GM20000 (cell line): ENCODE measurements around the gene ABLIM3.

Experiments used
- DNase-seq: peaks from one replicate; pipeline ENCODE4 v3.0.0; 2012; ENCODE audit warnings: low spot score
- CTCF ChIP-seq: IDR thresholded peaks from 2 replicates; pipeline ENCODE4 v1.5.1; 2012; ENCODE audit warnings: mild to moderate bottlenecking, control low read depth; ENCODE audit errors: extremely low read depth, missing control alignments

ABLIM3 gene

DNA sequence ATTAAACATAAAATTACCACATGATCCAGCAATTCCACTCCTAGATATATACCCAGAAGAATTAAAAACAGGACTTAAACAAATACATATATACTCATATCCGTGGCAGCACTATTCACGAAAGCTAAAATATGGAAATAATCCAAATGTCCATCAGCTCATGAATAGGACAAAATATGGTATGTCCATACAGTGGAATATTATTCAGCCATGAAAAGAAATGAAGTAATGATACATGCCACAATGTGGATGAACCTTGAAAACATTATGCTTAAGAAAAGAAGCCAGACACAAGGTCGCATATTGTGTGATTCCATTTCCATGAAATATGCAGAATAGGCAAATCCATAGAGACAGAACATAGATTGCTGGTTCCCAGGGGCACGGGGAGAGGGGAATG lies 105.6 kb downstream of the ABLIM3 start:
- no peak for TF ChIP-seq CTCF
- no peak for DNase-seq

DNA sequence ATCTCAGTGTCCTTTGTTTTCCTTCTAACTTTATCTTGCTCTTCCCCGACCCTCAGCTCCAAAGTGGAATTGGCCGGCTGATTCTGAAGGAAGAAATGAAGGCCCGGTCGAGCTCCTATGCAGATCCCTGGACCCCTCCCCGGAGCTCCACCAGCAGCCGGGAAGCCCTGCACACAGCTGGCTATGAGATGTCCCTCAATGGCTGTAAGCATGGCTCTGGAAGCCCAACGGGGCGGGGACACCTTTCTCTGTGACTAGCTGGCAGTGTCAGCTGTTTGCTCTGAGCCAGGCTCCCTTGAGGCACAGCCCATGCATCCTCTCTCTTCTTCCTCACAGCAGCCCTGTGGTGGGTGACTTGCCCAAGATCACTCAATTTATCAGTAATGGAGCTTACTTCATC lies 106.4 kb downstream of the ABLIM3 start:
- no peak for TF ChIP-seq CTCF
- no peak for DNase-seq

DNA sequence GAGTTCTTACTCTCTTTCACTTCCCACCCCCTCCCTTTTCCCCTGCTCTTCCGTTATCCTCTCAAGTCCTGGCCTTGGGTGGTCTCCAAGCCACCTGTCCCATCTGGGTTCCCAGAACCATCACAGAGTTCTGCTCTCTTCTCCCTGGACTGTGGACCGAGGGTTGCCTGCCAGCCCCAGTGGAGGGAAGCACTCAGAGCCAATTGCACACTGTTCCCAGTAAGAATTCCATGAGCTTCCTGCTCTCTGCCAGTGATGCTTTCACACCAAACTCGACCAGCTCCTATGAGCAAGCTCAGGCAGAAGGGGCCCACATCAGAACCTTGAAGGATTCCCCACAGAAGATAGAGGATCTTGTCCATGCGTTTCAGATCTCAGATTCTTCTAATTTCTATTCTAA lies 110.3 kb downstream of the ABLIM3 start:
- DNase-seq, result no peak

DNA sequence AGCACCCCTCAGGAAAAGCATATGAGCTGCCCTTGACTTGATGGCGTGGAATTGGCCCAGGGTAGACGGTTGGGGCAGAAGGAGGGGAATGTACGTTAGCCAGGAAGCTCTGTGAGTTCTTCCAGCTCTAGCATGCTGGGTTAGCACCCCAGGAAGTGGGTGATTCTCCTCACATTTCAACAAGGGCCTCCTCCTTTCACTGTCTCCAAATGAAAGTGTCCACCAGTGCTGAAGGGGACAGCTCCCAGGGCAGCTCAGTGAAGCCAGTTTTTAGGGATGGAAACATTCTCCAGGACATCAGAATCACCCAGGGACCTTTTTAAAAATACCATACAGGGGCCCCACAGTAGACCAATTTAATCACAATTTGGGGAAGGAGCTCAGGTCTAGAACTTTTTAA lies 113.2 kb downstream of the ABLIM3 start:
- no peak for DNase-seq

More for the DNA sequence above, 110.3 kb downstream of the ABLIM3 start:
- no peak for TF ChIP-seq CTCF

DNA sequence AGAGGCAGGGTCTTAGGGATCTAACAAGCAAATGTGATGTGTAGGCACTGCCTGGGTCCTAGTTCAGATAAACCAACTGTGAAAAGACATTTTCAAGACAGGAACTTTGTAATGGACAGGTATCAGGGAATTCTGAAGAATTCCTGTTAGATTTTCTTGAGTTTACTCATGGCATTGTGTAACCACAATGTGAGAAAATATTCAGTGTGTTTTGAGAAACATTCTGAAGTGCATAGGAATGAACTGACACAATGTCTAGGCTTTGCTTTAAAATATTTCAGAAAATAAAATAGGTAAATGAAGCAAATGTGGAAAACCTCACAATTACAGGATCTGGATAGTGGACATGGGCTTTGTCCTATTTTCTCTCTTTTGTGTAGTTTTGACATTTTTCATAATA lies 115.2 kb downstream of the ABLIM3 start:
- DNase-seq, result no peak
- no peak for TF ChIP-seq CTCF

More for the DNA sequence above, 113.2 kb downstream of the ABLIM3 start:
- no peak for TF ChIP-seq CTCF

- DNase-seq, result no peak
- TF ChIP-seq CTCF, result no peak
Measured at GRCh38 chr5:149257131-149257530, 115.8 kb downstream of the ABLIM3 start.

- no peak for DNase-seq
- TF ChIP-seq CTCF, result no peak
Measured at GRCh38 chr5:149257889-149258705, 116.8 kb downstream of the ABLIM3 start.
